Right ventricle myocardium inferior (tissue), 1 donor: Measurements from ENCODE around the gene RAD17. TPM values are rescaled to one million over a fixed set of nuclear protein-coding genes. Genes with fewer than 3 reads are reported as not detected.
"Not testable (repeated sequence)": the region's sequence is repeated elsewhere in the genome, so short reads cannot be mapped to it uniquely, and the experiment has no call there.

Experiments used
- ATAC-seq: fragments of 200-7000 bp; cut with Tn5 transposase; one replicate; pipeline ENCODE4 v1.9.1; 2020; ENCODE audit warnings: mild to moderate bottlenecking, moderate library complexity
- DNase-seq: peaks from one replicate; pipeline ENCODE4 v3.0.0; 2021; ENCODE audit errors: missing footprints
- intact Hi-C: fragments of 100-400 bp; cut with DNase I; formaldehyde crosslinking; loops from one replicate; pipeline ENCODE4 v1.11.0; 2022
- total RNA-seq: library from RNA; stranded (reverse); fragmentation: NEBNext Ultra II Directional; extraction: Animal tissue kit (Norgen Biotek cat#: 25700); gene quantifications from one replicate; pipeline ENCODE4 v1.2.1, GENCODE V29; 2021
- donor health status: DM: no; HTN: yes; CAD: no; lungs with severe emphysema.

The RAD17 gene
- total RNA-seq, 1 donor from 2014 or later: 19.5 TPM

- no peak for DNase-seq
- peak; percentile 54 for ATAC-seq
- intact Hi-C loops: no loop called here
Observed at GRCh38 chr5:69368458-69369339, 919 bp upstream of the RAD17 start.

GRCh38 chr5:69370335-69370734, 717 bp downstream of the RAD17 start:
- DNase-seq, intact Hi-C loops, ATAC-seq: not testable (repeated sequence)

- no peak for DNase-seq
- intact Hi-C loops: no loop called here
- ATAC-seq: no peak
Observed at GRCh38 chr5:69372394-69372793, 2.8 kb downstream of the RAD17 start.

GRCh38 chr5:69374911-69375446, 5.4 kb downstream of the RAD17 start:
- no peak for ATAC-seq
- no peak for DNase-seq
- intact Hi-C loops: no loop called here

- intact Hi-C loops: no loop called here
- no peak for DNase-seq
- no peak for ATAC-seq
Observed at GRCh38 chr5:69378376-69378775, 8.8 kb downstream of the RAD17 start.

- ATAC-seq (no peak), DNase-seq (no peak)
- intact Hi-C loops: no loop called here
Observed at GRCh38 chr5:69404659-69405330, 35.2 kb downstream of the RAD17 start.

- DNase-seq (peak; percentile 74), ATAC-seq (peak; percentile 91)
- intact Hi-C loops: no loop called here
Observed at GRCh38 chr5:69414885-69415583, 45.4 kb downstream of the RAD17 start, which contains the start of gene MARVELD2. Gene MARVELD2, plus strand, starts transcription at chr5:69415116. Its CDS starts 4,270 bp downstream, at chr5:69419386.

GRCh38 chr5:69415584-69415958, 46.0 kb downstream of the RAD17 start:
- DNase-seq (no peak), ATAC-seq (no peak)
- intact Hi-C loops: no loop called here

GRCh38 chr5:69416180-69416579, 46.6 kb downstream of the RAD17 start:
- no peak for DNase-seq
- ATAC-seq: no peak
- intact Hi-C loops: no loop called here

- intact Hi-C loops: no loop called here
- no peak for ATAC-seq
- DNase-seq: no peak
Observed at GRCh38 chr5:69416699-69417098, 47.1 kb downstream of the RAD17 start.

GRCh38 chr5:69418554-69418953, 48.9 kb downstream of the RAD17 start:
- intact Hi-C loops: no loop called here
- no peak for ATAC-seq
- no peak for DNase-seq

- intact Hi-C loops: no loop called here
- DNase-seq (no peak), ATAC-seq (no peak)
Observed at GRCh38 chr5:69431424-69432303, 62.0 kb downstream of the RAD17 start.

- intact Hi-C loops: no loop called here
- ATAC-seq (no peak), DNase-seq (no peak)
Observed at GRCh38 chr5:69432412-69433206, 63.0 kb downstream of the RAD17 start.

- ATAC-seq, DNase-seq, intact Hi-C loops: not testable (repeated sequence)
Observed at GRCh38 chr5:69435276-69435884, 65.8 kb downstream of the RAD17 start.

- no peak for ATAC-seq
- intact Hi-C loops: no loop called here
- no peak for DNase-seq
Observed at GRCh38 chr5:69444127-69444754, 74.6 kb downstream of the RAD17 start.

- no peak for ATAC-seq
- intact Hi-C loops: no loop called here
- DNase-seq: no peak
Observed at GRCh38 chr5:69449511-69449910, 79.9 kb downstream of the RAD17 start.

GRCh38 chr5:69450116-69450515, 80.5 kb downstream of the RAD17 start:
- intact Hi-C loops: no loop called here
- ATAC-seq (no peak), DNase-seq (no peak)
